Measurements from ENCODE around the gene EIF5AL1. TPM values are rescaled to one million over a fixed set of nuclear protein-coding genes. Genes with fewer than 3 reads are reported as not detected.

Gene EIF5AL1
- total and polyA plus RNA-seq, 2 experiments from 2014 or later, result 0.27 to 1.5 TPM

- TF ChIP-seq CTCF (IDR thresholded peaks at IDR 0.05; ENCODE audit: poor library complexity), result no peak
- TF ChIP-seq EZH2phosphoT487 (IDR thresholded peaks at IDR 0.05; ENCODE audit: low read depth, severe bottlenecking, unreplicated experiment), result no peak
- no peak for TF ChIP-seq EZH2 (IDR thresholded peaks at IDR 0.05; ENCODE audit: borderline replicate concordance)
- WGBS (ENCODE audit: low lambda C conversion rate, missing lambda C conversion rate), result 88% methylated on average over 2 of the region's 2 CpGs
- H3K79me2 ChIP-seq, result no peaks in the 10 kb centered on the region
Observed at GRCh38 chr10:79559726-79560125, 47.4 kb downstream of the EIF5AL1 start.

GRCh38 chr10:79560160-79560709 lies 47.9 kb downstream of the EIF5AL1 start, which contains the start of gene SFTPA2:
Gene SFTPA2, minus strand, starts transcription at chr10:79560407. Its CDS starts 924 bp downstream, at chr10:79559483.
- no peaks in the 10 kb centered on the region for H3K9me2 ChIP-seq (replicated peaks; ENCODE audit: insufficient read depth)
- H3K4me2 ChIP-seq, result no peak within 1 kb of the TSS
- no peak within 1 kb of the TSS for H3K27ac ChIP-seq
- no peak for DNase-seq (ENCODE audit: low spot score)
- H2AFZ ChIP-seq, result no peak within 1 kb of the TSS
- no peaks in the 10 kb centered on the region for H3K4me1 ChIP-seq (ENCODE audit: insufficient read depth)
- 82% methylated on average over 1 of the region's 1 CpG for WGBS (ENCODE audit: low lambda C conversion rate, missing lambda C conversion rate)
- no peaks in the 10 kb centered on the region for H3K79me2 ChIP-seq
- H3K27me3 ChIP-seq, result no peaks in the 10 kb centered on the region
- H3K36me3 ChIP-seq (replicated peaks; ENCODE audit: insufficient read depth, low read depth), result no peaks in the 10 kb centered on the region
- H3K9me3 ChIP-seq (ENCODE audit: low read depth), result no peaks in the 10 kb centered on the region
- H3K4me3 ChIP-seq, result no peak within 1 kb of the TSS
- TF ChIP-seq EZH2phosphoT487 (IDR thresholded peaks at IDR 0.05; ENCODE audit: low read depth, severe bottlenecking, unreplicated experiment) (no peak), EZH2 (IDR thresholded peaks at IDR 0.05; ENCODE audit: borderline replicate concordance) (no peak), CTCF (IDR thresholded peaks at IDR 0.05; ENCODE audit: poor library complexity) (no peak)
- no peaks in the 10 kb centered on the region for H4K20me1 ChIP-seq (ENCODE audit: insufficient read depth, poor library complexity, severe bottlenecking)

More at GRCh38 chr10:79559726-79560125, 47.4 kb downstream of the EIF5AL1 start:
- Histone ChIP-seq H3K4me1 (ENCODE audit: insufficient read depth) (no peaks in the 10 kb centered on the region), H3K27ac (no peak overlapping the region), H2AFZ (no peak overlapping the region), H3K4me2 (no peak overlapping the region), H3K9me2 (replicated peaks; ENCODE audit: insufficient read depth) (no peaks in the 10 kb centered on the region), H4K20me1 (ENCODE audit: insufficient read depth, poor library complexity, severe bottlenecking) (no peaks in the 10 kb centered on the region), H3K4me3 (no peak overlapping the region), H3K9me3 (ENCODE audit: low read depth) (no peaks in the 10 kb centered on the region), H3K27me3 (no peaks in the 10 kb centered on the region), H3K36me3 (replicated peaks; ENCODE audit: insufficient read depth, low read depth) (no peaks in the 10 kb centered on the region)
- no peak for DNase-seq (ENCODE audit: low spot score)

- H3K79me2 ChIP-seq, result no peaks in the 10 kb centered on the region
- no peaks in the 10 kb centered on the region for H3K36me3 ChIP-seq (replicated peaks; ENCODE audit: insufficient read depth, low read depth)
- H3K4me3 ChIP-seq, result no peak overlapping the region
- no peak overlapping the region for H3K27ac ChIP-seq
- H2AFZ ChIP-seq, result no peak overlapping the region
- no peaks in the 10 kb centered on the region for H3K4me1 ChIP-seq (ENCODE audit: insufficient read depth)
- no peak overlapping the region for H3K4me2 ChIP-seq
- 95% methylated on average over 3 of the region's 3 CpGs for WGBS (ENCODE audit: low lambda C conversion rate, missing lambda C conversion rate)
- DNase-seq (ENCODE audit: low spot score), result no peak
- TF ChIP-seq EZH2 (IDR thresholded peaks at IDR 0.05; ENCODE audit: borderline replicate concordance) (no peak), CTCF (IDR thresholded peaks at IDR 0.05; ENCODE audit: poor library complexity) (no peak), EZH2phosphoT487 (IDR thresholded peaks at IDR 0.05; ENCODE audit: low read depth, severe bottlenecking, unreplicated experiment) (no peak)
- no peaks in the 10 kb centered on the region for H4K20me1 ChIP-seq (ENCODE audit: insufficient read depth, poor library complexity, severe bottlenecking)
- no peaks in the 10 kb centered on the region for H3K9me2 ChIP-seq (replicated peaks; ENCODE audit: insufficient read depth)
- H3K27me3 ChIP-seq, result no peaks in the 10 kb centered on the region
- H3K9me3 ChIP-seq (ENCODE audit: low read depth), result no peaks in the 10 kb centered on the region
Observed at GRCh38 chr10:79561257-79561656, 48.9 kb downstream of the EIF5AL1 start.

Data from hepatocyte (in vitro differentiated cells).